Thoracic aorta (tissue), 2 donors: Measurements from ENCODE around the gene PRKCZ. TPM values are rescaled to one million over a fixed set of nuclear protein-coding genes. Genes with fewer than 3 reads are reported as not detected.

Source experiments
- ATAC-seq: fragments of 150-250 bp; one replicate; pipeline ENCODE4 v1.8.0; 2017; ENCODE audit warnings: low read depth; ENCODE audit not compliant: insufficient number of reproducible peaks, low FRiP score
- DNase-seq: peaks from one replicate; pipeline ENCODE4 v3.0.0-alpha.2; 2020; ENCODE audit warnings: low spot score
- H3K27ac ChIP-seq, 2 donors: fragments of 200-600 bp; sonication (generic); 1 replicate in 1 of 2; 2 replicates in 1 of 2; pipeline ENCODE4 v1.5.1; 2016; ENCODE audit warnings: mild to moderate bottlenecking in 2 of 2, moderate library complexity in 2 of 2
- H3K27me3 ChIP-seq: fragments of 200-600 bp; sonication (generic); replicated peaks from 2 replicates; pipeline ENCODE4 v1.6.0; 2016; ENCODE audit warnings: mild to moderate bottlenecking; ENCODE audit not compliant: insufficient read depth
- H3K36me3 ChIP-seq: fragments of 200-600 bp; sonication (generic); one replicate; pipeline ENCODE4 v1.5.1; 2016
- H3K4me1 ChIP-seq, 2 donors: fragments of 200-600 bp; sonication (generic); 1 replicate in 1 of 2; 2 replicates in 1 of 2; pipeline versions ENCODE4 v1.5.1 to v1.6.0; 2016; ENCODE audit warnings: low read depth in 2 of 2, mild to moderate bottlenecking in 1 of 2; ENCODE audit not compliant: control insufficient read depth in 1 of 2
- H3K4me3 ChIP-seq: fragments of 200-600 bp; sonication (generic); 2 replicates; pipeline ENCODE4 v1.5.1; 2016; ENCODE audit warnings: mild to moderate bottlenecking
- H3K9me3 ChIP-seq: fragments of 200-600 bp; sonication (generic); 2 replicates; pipeline ENCODE4 v1.5.1; 2016
- CTCF ChIP-seq: fragments of 200-600 bp; sonication (generic); IDR thresholded peaks from one replicate; pipeline ENCODE4 v1.5.1; 2019; ENCODE audit warnings: antibody characterized with exemption
- total RNA-seq, 2 donors: library from RNA; depleted of rRNA; stranded (reverse); fragments of >200 nt; gene quantifications; one replicate each; pipeline versions ENCODE4 v1.1.0 to v1.2.3, GENCODE V29; 2016

The PRKCZ gene
- under 1 TPM in 1 of 2 donors, not detected in 1; 0.68 TPM for total RNA-seq

- ATAC-seq: no peak
- TF ChIP-seq CTCF: no peak
- no peaks in the 10 kb centered on the region for H3K9me3 ChIP-seq
- H3K4me1 ChIP-seq: peaks cover 0 to 14% of the 10 kb centered on the region in 2 donors
- H3K36me3 ChIP-seq: no peaks in the 10 kb centered on the region
- H3K4me3 ChIP-seq: peak within 1 kb of the TSS; percentile 68
- no peaks in the 10 kb centered on the region for H3K27me3 ChIP-seq
- DNase-seq: no peak
- H3K27ac ChIP-seq: no peak within 1 kb of the TSS
Measured at GRCh38 chr1:2049718-2050431, at the start of gene PRKCZ. TSS of gene PRKCZ (plus strand) at chr1:2050411. CDS start at chr1:2050631, 220 bp downstream.

- no peak for ATAC-seq
- no peaks in the 10 kb centered on the region for H3K4me1 ChIP-seq
- no peaks in the 10 kb centered on the region for H3K36me3 ChIP-seq
- H3K27me3 ChIP-seq: peaks cover 13% of the 10 kb centered on the region
- H3K9me3 ChIP-seq: no peaks in the 10 kb centered on the region
- H3K27ac ChIP-seq: no peak overlapping the region
- H3K4me3 ChIP-seq: no peak overlapping the region
- DNase-seq: no peak
- no peak for TF ChIP-seq CTCF
Measured at GRCh38 chr1:2000432-2000831, 49.8 kb upstream of the PRKCZ start.

- no peaks in the 10 kb centered on the region for H3K9me3 ChIP-seq
- no peak for DNase-seq
Measured at GRCh38 chr1:2000850-2001249, 49.4 kb upstream of the PRKCZ start.

GRCh38 chr1:2001773-2002411 lies 48.3 kb upstream of the PRKCZ start:
- ATAC-seq: no peak

More at GRCh38 chr1:2000850-2001249, 49.4 kb upstream of the PRKCZ start:
- Histone ChIP-seq H3K4me1 (no peaks in the 10 kb centered on the region), H3K4me3 (no peak overlapping the region), H3K27ac (no peak overlapping the region), H3K27me3 (peaks cover 13% of the 10 kb centered on the region), H3K36me3 (no peaks in the 10 kb centered on the region)
- TF ChIP-seq CTCF: no peak
- no peak for ATAC-seq

More at GRCh38 chr1:2001773-2002411, 48.3 kb upstream of the PRKCZ start:
- Histone ChIP-seq H3K4me1 (no peaks in the 10 kb centered on the region), H3K9me3 (no peaks in the 10 kb centered on the region), H3K27me3 (peaks cover 13% of the 10 kb centered on the region), H3K27ac (no peak overlapping the region), H3K4me3 (no peak overlapping the region), H3K36me3 (no peaks in the 10 kb centered on the region)
- no peak for TF ChIP-seq CTCF
- DNase-seq: no peak
